Left forelimb (tissue), 1 donor: Measurements from ENCODE around the gene MLXIP.

Source experiments
- DNase-seq: peaks from one replicate; pipeline ENCODE4 v3.0.0-alpha.2; 2018; ENCODE audit warnings: low spot score

The MLXIP gene

DNA sequence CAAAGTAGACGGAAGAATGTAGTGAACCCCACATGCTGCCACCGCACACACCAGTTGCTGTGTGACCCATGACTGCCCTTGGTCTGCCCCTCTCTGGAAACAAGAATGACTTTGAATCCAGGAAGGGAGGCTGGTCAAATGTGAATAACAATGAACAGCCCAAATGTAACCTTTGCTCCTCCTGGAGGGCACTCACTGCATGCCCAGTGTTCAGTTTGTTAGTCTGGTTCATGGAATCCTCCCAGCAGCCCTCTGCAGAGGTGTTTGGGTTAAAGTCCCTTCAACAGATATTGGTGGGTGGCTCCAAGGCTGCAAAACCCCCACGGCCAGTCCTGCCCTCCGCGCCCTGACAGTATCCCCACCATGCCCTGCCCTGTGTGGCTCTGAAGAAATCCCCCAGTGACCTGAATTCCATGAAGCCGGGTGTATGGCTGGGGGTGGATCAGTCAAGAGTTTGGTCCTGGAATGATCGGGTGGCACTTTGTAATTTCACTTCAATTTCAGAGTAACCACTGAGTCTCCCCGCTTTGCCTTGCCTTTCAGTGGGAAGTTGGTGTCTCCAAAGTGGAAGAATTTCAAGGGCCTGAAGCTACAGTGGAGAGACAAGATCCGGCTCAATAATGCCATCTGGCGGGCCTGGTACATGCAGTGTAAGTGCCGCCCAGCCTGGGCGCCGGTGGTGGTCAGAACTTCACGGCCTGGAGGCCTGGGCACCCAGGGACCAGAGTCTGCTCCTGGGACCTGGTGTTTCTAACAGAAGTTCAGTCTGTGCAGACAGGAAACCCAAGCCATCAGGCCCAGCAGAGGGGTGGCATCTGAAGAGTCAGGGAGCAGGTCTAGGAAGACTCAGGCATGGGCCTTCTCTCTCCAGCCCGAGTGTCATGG is 48.4 kb downstream of the MLXIP start:
- no peak for DNase-seq

DNA sequence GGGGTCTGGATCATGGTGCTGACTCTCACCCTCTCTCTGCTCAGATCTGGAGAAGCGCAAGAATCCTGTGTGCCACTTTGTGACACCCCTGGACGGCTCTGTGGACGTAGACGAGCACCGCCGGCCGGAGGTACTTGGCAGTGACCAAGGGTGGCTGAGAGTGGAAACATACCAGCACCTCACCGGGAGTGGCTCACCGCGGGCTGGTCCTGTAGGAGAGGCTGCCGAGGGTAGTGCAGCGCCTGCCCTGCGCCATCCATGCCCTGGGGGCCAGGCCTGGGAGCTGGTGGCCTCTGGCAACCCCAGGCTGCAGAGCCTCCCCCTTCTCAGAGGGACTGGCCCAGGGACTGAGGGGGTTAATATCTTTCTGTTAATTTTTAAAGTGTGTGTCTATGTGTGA is 49.3 kb downstream of the MLXIP start:
- DNase-seq: no peak

DNA sequence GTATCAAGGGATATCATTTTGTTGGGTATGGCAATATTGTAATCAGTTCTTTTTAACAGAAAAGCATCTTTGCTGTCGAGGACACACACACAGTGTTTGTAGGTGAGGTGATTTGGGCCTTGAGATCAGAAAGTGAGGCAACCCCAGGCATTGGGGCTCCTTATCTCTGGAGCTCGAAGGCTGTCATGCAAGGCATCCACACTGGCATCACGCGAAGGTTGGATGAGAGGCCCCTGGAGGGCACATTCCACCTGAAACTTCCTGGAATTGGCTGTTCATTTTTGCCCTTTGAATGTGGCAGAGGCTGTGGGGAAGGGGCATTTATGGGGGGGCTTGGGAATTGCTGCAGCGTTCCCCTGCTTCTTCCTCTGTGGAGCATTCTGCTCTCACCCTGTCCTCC is 49.9 kb downstream of the MLXIP start:
- no peak for DNase-seq

DNA sequence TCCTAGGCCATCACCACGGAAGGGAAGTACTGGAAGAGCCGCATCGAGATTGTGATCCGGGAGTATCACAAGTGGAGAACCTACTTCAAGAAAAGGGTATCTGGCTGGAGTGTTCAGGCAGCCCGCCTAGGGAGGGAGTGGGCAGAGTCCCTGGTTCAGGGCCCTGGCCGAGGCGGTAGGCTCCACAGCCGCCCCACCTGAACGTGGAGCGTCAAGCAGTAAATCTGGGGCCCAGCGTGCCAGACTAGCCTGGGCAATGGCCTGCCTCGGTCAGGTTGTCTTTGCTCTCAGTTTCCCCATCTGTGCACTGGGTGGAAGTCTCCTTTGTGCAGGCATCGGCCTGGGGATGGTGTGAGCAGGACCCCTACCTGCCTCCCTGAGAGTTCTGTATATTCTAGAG is 50.6 kb downstream of the MLXIP start:
- DNase-seq: no peak

DNA sequence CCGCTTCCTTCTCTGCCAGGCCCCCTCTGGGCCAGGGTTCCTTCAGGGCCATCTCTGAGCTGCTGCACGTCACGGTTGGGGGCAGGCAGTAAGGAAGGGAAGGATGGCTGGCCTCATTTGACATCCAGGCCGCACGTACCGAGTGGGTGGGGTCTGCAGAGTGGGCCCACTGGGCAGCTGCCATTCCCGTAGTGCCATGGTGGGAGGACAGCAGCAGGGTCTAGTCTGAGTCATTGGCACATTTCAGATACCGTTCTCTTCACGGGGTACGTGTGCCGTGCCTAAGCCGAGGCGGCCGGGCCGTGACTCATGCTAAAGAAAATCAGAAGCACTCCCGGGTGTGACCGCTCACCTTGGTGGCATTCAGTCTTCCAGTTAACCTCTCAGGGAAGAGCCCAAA is 51.6 kb downstream of the MLXIP start:
- no peak for DNase-seq

DNA sequence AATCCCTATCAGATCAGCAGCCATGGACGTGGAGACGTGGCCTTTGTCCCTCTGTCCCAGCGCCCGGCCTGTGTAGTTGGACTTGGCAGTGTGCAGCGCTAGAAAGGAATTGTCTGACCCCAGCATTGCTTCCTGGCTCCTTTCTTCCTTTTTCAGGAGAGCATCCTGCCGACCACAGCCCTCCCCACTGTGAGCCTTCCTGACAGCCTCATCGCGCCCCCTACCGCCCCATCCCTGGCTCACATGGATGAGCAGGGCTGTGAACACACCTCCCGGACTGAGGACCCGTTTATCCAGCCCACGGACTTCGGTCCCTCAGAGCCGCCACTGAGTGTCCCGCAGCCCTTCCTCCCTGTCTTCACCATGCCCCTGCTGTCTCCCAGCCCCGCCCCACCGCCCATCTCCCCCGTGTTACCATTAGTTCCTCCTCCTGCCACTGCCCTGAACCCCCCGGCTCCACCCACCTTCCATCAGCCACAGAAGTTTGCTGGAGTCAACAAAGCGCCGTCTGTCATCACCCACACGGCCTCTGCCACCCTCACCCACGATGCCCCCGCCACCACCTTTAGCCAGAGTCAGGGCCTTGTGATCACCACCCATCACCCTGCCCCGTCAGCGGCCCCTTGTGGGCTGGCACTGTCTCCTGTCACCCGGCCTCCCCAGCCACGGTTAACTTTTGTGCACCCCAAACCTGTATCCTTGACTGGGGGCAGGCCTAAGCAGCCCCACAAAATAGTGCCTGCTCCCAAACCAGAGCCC is 54.8 kb downstream of the MLXIP start:
- DNase-seq: no peak

DNA sequence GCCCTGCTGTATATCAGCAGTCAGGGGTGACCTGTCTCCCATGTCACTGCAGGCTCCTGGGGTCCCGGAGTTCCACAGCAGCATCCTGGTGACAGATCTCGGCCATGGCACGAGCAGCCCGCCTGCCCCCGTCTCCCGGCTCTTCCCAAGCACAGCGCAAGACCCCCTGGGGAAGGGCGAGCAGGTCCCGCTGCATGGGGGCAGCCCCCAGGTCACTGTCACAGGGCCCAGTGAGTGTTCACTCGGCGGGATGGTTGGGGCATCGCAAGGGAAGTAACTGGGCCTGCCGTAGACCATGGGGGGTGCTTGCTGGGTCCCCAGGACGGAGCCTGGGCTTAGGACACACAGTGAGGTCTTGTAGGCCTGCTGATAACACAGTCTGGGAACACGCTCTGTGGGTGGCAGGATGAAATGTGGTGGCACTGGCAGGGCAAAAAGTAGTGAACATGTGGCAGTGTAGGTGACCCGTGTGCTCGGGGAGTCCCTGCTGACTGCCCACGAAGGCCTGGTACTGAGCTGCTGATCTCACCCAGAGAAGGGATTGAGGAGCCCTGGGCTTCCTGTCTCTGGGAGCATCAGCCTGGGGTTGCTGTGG is 57.0 kb downstream of the MLXIP start:
- no peak for DNase-seq

DNA sequence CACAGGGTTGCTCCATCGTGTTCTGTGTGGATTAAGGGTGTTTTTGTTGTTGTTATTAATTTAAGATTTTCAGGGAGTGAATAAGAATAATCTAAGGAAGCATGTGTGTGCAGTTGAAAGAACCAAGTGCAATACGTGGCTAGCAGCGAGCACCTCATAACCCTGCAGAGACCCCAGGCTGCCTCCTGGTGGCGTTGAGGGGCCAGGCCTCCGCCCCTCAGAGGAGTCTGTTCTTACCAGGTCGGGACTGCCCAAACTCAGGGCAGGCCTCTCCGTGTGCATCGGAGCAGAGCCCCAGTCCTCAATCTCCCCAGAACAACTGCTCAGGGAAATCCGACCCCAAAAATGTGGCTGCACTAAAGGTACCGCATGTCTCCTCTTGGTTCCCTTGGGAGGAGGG is 58.7 kb downstream of the MLXIP start:
- no peak for DNase-seq

DNA sequence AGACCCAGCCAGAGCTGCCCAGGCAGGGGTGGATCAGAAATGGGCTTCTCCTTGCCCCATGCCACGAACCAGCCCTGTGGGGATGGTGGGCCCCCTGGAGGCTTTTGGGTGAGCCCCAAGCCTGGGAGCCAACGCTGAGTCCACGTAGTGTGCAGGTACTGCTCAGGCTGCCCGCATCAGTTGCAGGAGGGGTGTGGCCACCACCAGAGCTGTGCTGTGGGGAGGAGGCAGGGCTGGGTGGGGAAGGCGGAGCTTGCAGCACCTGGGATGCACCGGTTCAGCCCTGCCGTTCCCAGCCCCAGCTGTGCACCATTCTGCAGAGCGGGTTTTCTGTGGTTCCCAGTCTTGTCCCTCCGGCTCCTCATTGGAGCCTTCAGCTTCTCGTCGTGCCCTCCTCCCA is 59.1 kb downstream of the MLXIP start:
- no peak for DNase-seq

DNA sequence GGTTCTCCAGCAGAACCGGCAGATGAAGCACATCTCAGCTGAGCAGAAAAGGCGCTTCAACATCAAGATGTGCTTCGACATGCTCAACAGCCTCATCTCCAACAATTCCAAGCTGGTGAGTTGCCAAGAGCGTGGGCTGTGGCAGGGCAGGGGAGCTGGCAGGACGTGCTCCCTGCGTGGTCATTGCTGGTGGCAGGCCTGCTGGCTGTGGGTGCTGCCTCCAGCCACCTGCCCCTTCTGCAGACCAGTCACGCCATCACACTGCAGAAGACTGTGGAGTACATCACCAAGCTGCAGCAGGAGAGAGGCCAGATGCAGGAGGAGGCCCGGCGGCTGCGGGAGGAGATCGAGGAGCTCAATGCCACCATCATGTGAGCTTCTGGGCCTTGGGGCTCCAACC is 59.6 kb downstream of the MLXIP start:
- no peak for DNase-seq

DNA sequence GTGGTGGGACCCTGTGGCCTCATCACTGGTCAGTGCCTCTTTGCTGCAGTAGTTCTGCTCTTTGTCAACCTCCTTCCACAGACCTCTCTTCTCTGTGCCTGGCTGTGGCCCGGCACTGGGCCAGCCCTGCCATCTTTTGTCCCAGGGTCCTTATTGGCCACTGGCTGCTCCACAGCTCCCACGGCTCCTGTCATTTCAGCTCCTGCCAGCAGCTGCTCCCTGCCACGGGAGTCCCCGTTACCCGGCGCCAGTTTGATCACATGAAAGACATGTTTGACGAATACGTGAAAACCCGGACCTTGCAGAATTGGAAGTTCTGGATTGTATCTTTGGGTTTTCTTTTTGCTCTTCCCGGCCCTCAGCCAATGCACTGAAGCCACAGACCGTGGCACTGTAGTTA is 60.1 kb downstream of the MLXIP start:
- DNase-seq: no peak

DNA sequence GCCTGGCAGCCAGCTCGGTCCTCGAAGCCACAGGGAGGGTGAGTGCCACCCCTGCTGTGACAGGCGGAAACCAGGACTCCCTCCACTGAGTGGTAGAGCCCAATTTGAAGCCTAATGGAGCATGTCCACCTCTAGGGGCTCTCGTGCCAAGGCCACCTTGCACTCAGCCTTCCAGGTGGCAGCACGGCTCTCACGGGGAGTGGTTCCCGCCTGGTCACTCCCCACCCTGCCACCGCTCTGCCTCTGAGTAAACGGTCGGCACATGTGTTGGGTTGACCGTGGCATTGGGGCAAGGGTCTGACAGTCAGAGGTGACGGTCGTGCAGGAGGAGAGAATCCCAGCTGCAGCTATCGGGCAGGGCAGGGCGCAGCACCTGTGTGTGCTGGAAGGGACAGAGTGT is 60.7 kb downstream of the MLXIP start:
- DNase-seq: no peak

DNA sequence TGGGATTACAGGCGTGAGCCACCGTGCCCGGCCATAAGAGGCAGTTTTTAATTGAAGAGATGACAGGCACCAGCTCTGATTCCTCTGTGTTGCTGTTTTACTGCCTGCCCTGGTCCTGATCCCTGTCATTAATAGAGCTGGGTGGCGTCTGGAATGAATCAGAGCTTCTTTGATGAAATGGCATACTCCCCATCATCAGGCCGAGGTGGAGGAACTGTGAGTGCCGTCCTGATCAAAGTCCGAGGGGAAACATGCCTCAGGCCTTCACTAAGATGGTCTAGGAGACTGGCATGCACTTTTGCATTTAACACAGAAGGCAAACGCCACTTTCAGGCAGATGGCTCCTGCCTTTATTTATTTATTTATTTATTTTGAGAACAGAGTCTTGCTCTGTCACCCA is 61.4 kb downstream of the MLXIP start:
- DNase-seq: no peak

DNA sequence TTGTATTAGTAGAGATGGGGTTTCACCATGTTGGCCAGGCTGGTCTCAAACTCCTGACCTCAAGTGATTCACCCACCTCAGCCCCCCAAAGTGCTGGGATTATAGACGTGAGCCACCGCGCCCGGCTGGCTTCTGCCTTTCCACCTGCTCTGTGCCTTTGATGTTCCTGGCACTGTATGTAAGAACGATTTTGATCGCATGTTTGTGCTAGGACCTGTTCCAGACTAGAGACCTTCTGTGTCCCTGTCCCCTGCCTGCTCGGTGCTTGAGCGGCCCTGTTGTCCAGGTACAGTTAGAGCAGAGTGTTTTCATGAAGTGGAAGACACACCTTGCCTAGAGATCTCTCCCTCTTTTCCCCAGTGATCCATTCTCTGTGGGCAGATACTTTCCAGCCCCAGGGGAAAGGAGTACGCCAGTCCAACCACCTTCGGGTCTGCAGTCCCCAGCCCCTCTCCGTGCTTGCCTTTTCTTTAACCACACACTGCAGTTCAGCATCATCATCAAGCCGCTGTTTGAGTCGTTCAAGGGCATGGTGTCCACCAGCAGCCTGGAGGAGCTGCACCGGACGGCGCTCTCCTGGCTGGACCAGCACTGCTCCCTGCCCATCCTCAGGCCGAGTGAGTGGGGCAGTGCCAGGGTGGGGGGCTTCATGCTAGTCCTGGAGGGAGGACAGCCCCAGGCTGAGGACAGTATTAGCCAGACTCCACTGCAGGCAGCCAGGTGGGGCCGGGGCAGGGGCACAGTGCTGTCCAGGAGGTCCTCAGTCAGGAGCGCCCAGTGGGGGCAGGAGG is 62.1 kb downstream of the MLXIP start:
- no peak for DNase-seq

DNA sequence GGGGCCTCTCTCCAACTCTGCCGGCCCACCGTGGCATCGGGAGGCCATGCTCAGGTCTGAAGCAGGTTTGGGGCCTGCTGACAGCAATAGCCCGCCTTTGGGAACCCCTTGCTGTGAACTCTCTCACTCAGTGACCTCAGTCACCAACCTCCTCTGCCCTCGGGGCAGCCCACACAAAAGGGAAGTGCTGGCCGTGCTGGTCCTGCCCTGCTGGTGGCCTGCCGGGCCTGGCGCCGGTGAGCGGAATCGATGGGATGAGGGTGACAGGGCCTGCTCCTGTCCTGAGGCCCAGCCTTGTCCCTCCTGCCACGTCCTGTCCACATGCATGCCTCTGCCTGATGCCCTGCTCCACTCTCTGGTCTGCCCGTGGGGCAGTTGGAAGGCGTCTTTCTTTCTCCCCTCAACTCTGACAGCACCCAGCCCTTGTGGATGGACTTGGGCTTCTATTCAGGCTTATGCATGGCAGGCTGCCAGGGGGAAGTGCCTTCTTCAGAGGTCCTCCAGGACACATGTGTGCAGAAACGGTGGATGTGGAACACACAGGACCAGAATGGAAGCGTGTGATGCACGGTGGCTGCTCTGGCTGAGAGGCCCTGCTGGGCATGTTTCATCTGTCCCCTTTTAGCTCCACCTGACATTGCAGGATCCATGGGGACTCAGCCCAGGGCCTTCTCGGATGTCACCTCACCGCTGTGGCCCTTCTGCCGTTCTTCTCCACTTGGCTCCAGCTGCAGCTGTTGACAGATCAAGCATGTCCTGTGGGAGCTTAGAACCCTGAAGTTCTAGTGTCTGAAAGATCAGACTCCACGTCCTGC is 63.6 kb downstream of the MLXIP start:
- DNase-seq: no peak

DNA sequence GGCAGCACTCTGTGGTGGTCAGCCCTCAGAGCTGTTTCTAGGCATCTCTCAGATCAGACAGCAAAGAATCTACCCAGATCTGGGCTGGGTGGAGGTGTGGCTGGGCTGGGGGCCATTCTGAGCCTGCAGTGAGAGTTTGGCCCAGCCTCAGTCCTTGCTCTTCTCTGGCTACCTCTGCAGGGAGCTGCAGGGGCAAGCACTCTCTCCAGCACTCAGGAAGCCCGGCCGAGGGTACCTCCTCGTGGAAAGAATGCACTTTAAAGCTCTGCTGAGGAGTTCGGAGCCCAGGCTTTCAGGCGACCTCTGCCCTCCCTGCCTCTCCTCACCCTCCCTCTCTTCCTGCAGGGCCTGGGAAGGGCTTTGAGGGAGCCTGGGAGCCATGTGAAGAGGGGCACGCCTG is 64.3 kb downstream of the MLXIP start:
- no peak for DNase-seq

DNA sequence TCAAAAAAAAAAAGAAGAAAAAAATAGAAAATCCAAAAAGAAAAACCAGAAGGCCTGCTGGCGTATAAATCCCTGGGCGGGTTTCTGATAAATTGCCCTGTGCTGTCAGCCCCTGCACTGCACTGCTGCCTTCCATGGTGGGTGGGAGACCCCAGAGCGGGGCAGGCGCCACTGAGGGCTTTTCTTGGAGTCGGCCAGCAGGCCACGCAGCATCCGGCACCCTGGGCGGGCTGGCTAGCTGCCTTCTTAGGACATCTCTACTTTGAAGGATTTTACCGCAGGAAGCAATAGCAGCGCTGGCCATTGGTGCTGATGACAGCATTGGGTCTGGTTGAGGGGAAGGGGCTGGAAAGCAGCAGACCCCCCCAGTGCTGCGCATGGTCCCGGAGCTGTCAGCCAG is 66.3 kb downstream of the MLXIP start:
- DNase-seq: no peak

DNA sequence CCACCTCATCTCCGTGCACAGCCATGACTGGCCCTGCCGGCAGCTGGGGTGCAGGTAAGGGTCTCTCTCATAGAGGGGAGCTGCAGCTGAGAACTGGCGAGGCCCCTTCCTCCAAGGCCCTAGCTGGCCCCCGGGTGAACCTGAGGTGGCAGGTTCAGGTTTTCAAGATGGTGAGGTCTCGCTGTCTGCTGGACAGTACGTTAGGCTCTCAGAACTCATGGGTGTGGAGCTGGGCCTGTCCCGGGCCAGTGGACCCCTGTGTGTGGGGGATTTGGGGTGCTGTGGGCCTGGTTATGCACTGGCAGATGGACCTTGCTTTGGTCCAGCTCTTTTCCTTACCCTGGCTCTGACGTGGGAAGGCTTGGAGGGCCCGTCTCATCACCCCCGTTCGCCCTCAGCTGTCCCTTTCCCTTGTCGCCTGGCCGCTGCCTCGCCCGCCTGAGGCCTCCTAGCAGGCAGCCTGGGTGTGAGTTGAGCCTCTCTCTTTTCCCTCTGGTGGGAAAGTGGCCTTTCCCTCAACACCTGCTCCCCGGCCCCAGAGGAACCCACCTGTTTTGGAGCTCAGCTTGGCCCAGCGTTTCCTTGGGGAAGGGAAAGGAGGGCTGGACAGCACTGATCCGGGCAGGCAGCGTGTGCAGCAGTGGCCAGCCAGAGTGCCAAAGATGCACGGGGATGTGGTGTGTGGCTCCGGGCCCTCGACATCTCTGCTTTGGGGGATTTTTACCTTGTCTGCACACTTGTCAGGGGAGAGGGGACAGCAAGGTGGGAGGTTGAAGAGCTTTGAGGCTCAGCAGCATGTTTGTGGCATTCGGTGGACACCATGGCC is 67.2 kb downstream of the MLXIP start:
- no peak for DNase-seq

DNA sequence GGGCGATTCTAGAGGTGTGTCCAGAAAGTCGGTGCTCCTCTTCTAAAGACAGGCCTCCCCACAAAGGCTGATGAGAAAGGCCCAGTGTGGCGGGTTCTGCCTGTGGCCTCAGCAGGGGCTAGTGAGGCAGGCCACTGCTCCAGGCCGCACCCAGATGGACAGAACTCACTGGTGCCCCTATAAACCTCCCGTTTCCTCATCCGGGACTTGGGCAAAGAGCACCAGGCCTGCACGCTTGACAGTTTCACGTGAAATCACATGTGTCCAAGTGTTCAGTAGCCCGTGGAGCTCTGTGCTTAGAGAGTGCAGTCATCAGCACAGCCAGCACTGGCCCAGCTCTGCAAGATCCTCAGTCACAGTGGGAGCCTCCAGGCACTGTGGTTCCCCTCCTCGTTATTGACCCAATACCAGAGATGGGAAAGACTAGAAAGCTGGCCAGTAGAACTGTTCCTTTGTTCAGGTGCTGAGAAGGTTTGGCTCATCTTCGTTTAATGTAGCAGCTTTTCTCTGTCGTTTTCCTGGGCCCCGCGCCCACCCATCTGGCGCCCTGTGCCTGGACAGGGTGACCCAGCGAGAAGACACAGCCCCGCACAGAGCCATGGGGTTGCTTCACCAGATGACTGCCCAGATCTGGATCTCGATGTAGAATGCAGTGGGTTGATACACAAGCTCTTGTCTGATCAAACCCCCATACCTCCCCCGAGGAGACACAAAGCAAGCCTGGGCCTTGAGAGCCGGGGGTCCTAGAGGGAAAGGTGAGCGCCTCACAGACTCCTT is 69.1 kb downstream of the MLXIP start:
- no peak for DNase-seq

DNA sequence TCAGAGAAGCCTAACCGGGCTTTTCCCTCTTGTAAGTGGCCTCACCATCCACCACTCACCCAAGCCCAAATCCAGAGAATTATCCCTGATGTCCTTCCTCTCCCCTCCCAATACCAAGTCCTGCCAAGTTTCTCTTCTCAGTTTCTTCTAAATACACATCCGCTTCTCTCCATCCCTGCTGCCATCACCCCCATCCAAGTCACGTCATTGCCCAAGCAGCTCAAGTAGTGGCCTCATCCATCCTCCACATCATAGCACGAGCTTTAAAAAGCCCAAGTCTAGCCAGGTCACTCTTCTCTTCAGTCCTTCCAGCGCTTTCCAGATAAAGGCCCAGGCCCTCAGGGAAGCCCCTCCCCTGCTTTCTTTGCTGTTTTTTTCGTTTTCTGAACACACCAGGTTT is 70.1 kb downstream of the MLXIP start:
- DNase-seq: no peak
